ENCODE measurements around the gene POLN.
"Not testable (repeated sequence)": the region's sequence is repeated elsewhere in the genome, so short reads cannot be mapped to it uniquely, and the experiment has no call there.

POLN gene

DNA sequence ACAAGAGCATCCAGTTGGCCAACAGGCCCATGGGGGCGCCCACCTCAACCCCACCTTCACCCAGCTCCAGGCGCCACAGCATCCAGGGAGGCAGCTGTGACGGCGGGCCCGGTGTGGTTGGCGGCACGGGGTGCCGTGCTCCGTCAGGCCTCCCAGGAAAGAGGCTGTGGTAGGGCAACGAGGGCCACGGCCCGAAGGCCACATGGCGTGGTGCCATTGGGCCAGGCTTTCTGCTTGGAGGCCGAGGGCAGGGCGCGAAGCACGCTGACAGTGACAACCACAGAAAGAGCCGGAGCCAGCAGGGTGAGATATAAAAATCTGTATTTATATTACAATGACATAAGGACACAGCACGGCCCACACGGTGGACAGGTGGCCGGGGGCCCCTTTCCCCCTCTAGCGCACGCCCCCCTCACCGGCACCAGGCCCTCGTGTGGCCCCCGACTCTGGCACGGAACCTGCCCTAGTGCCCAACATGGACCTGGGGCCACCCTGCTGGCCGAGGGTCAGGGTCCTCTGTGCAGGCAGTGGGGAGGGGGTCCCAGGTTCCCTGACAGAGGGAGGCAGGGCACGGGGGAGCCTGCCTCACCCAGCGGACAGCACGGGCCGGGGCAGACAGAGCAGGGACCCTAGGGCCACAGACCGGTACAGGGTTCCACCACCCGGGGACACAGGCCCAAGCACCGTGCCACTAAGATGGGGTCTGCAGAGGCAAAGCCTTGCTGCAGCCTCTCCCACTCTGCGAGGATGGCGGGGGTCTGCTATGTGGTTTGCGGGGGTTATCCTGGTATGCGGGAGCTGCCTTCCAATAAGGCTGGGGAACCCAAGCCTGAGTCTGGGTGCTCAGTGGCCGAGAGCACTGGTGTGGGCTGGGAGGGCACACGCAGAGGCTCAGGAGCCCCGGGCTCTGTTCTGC is 5.5 kb upstream of the POLN start:
- peak; percentile 1 for DNase-seq (ENCODE audit: insufficient read length, low spot score)
- FAIRE-seq = no peak
- no peak for TF ChIP-seq POLR2A (IDR thresholded peaks at IDR 0.05; ENCODE audit: low read depth, low read length)

DNA sequence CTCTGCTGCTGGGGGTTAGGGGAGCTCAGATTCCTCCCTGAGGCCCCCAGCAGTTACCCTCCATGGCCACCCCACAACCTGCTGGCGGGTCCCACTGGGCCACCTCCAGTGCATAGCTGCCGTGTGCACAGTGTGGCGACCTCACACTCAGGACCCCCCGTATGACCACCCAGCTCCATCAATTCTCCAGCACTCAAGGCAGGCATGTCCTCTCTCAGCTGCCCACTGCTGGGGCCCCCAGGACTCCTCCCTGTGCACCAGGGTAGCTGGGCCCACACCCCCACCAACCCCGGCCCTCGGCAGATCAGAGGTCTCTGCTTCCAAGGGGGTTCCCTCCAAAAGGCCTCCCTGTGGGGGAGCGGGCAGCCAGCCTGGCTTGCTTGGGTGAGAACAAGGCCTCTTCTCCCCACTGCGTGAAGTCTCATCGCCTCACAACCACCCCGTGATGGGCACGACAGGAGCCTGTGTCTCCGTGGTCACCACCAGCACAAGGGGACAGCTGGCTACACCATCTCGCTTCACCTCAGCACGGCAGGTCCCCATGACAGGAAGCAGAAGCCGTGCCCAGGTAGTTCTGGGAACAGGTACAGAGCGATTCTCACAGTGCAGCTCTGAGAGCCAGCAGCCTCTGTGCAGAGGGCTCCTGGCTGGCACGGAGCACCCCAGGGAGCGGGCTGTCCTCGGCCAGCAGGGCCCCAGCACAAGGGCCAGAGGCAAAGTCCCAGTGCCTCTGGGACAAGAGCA is 4.6 kb upstream of the POLN start:
- DNase-seq (ENCODE audit: insufficient read length, low spot score) (peak; percentile 0), FAIRE-seq (no peak)
- no peak for TF ChIP-seq POLR2A (IDR thresholded peaks at IDR 0.05; ENCODE audit: low read depth, low read length)

DNA sequence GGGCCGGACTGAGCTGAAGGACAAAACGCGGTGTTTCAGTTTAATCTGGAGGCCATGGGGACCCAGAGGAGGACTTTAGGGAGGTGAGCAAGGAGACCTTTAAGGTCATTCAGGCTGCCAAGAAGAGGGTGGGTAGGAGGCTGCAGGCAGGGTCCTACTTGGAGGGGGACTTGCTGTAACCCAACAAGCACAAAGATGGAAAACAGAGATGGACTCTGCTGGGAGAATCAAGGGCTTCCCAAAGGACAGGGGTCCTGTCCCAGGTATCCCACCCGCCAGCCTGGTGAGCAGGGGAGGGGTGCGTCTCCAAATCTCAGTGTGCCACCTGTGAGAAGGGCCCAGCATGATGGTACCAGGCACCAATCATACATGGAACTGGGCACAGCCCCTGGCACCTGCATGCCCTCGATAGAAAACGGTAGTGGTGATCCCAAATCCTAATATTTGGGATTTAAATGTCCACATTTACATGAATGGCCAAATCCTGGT is 3.9 kb upstream of the POLN start:
- DNase-seq (ENCODE audit: insufficient read length, low spot score) (no peak), FAIRE-seq (no peak)
- no peak for TF ChIP-seq POLR2A (IDR thresholded peaks at IDR 0.05; ENCODE audit: low read depth, low read length)

DNA sequence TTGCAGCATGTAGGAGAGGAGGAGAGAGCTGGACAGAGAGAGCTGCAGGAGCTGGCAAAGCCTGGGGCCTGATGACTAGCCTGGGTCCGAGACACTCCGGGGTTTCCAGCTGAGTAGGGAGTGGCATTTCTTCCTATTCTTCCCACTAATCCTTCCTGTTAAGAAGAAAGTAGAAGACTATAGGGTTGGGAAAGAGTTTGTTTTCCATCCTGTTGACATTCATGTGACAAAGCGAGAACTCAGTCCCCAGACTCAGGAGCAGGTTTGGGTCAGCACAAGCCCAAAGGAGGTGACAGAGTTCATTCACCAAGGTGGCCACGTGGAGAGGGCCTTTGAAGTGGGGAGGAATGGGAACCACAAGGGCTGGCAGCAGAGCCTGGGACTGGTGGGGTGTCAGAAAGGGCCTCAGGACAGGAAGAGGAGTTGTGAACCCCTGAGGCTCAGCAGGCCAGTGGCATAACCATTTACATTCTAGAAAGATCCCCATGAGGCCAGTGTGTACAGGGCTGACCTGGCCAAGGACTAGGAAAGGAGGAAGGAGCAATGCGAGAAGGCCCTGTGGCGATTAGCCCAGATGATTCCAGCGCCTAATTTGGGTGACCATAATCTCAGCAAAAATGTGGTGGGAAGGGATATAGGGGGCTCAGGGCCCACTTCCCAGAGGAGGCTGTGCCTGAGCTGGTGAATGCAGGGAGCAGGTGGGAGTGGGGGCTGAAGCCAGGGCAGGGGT is 3.3 kb upstream of the POLN start:
- FAIRE-seq = no peak
- TF ChIP-seq POLR2A (IDR thresholded peaks at IDR 0.05; ENCODE audit: low read depth, low read length) = no peak
- DNase-seq (ENCODE audit: insufficient read length, low spot score) = peak; percentile 9

DNA sequence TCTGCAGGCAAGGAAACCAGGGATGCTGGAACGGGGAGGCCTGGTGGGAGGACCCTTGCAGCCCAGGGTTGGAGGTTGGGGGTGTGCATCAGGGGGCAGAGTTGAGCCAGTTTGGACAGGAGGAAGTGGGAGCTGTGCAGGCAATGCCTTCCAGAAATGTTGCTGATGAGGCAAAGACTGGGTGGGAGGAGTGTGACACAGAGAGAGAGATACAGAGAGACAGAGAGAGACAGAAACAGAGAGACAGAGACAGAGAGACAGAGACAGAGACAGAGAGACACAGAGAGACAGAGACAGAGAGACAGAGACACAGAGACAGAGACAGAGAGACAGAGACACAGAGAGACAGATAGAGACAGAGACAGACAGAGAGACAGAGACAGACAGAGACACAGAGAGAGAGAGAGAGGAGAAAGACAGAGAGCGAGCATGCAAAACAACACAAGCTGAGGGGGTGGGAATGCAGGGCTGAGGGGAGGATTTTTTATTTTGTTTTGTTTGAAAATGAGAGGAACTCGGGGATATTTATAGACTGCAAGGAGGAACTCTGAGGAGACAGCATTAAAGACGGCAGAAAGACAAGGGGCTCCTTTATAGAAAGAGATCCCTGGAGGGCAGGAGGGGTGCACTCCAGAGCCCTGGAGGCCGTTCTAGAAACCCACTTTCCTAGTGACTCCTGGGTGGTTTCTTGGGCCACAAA is 1.9 kb upstream of the POLN start:
- TF ChIP-seq POLR2A (IDR thresholded peaks at IDR 0.05; ENCODE audit: low read depth, low read length) = no peak
- no peak for FAIRE-seq
- peak; percentile 9 for DNase-seq (ENCODE audit: insufficient read length, low spot score)

DNA sequence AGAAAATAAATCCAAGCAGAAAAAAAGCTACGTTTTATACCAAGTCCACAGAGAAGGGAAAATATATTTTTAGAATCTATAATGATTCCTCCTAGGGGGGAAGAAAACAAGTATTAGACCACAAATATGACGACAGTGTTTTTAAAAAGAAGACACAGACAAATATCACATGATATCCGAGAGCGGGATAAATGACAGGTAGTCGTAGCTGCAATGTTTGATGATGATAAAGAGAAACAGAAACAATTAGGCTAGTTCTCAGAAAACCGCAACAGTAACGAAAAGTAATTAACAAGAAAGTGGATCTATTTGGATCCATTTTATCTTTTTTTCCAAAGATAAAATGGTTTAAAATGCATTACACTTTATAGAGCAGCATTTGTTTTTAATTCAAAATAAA is 918 bp downstream of the POLN start:
- no peak for FAIRE-seq

DNA sequence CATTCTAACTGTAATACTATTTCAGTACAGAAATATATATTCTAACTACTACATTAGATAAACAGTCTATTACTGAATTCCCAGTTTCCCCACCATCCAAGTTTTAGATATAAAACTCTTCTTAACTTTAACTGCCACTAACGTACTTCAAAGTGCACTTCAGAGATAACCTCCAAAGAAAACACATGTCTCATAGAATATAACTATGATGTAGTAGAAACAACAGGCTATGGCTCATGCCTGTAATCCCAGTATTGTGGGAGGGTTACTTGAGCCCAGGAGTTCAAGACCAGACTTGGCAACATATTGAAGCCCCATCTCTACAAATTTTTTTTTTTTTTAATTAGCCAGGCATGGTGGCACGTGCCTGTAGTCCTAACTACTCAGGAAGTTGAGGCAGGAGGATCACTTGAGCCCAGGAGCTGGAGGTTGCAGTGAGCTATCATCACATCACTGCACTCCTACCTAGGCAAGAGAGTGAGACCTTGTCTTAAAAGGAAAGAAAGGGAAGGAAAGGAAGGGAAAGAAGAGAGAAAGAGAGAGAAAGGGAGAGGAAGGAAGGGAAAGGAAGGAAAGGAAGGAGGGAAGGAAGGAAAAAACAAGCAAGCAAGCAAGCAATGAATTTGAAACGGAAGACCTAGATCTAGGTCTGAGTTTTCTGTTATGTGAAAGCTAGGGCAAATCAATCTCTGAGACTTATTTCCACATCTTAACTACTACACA is 4.8 kb downstream of the POLN start:
- FAIRE-seq = no peak

More for the DNA sequence above, 918 bp downstream of the POLN start:
- no peak for DNase-seq (ENCODE audit: insufficient read length, low spot score)
- TF ChIP-seq POLR2A (IDR thresholded peaks at IDR 0.05; ENCODE audit: low read depth, low read length) = no peak

DNA sequence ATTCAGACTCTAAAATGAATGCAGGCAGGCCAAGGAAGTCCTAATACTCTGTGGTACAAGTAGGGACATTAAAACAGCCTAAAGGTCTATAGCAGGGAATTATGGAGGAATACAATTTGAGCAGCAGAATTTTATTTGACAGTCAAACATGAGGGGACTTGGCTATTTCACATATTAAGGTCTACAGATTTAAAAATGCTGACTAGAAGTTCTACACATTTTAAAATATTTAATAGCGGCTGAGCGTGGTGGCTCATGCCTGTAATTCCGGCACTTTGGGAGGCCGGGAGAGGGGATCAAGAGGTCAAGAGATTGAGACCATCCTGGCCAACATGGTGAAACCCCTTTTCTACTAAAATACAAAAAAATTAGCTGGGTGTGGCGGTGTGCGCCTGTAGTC is 10.8 kb downstream of the POLN start:
- no peak for FAIRE-seq
- TF ChIP-seq POLR2A (IDR thresholded peaks at IDR 0.05; ENCODE audit: low read depth, low read length) = no peak
- DNase-seq (ENCODE audit: insufficient read length, low spot score) = no peak

More for the DNA sequence above, 4.8 kb downstream of the POLN start:
- DNase-seq (ENCODE audit: insufficient read length, low spot score) = no peak
- no peak for TF ChIP-seq POLR2A (IDR thresholded peaks at IDR 0.05; ENCODE audit: low read depth, low read length)

DNA sequence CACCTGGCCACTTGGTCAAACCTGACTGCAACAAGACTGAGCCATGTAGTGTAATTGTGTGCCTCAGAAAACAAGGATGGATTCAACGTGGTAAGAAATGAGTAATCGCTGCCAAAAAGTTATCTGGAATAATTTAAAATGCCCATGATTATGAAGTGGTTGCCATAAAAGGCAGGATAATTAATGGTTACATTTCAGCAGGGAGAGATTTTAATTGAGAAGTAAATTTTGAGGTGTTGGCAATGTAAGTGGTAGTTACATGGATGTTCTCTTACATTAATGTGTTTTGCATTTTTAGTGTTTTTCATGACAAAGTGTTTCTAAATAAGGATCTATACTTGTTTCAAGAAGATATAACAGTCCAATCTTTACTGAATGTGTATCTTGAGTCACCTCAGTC is 15.7 kb downstream of the POLN start:
- no peak for FAIRE-seq
- TF ChIP-seq POLR2A (IDR thresholded peaks at IDR 0.05; ENCODE audit: low read depth, low read length) = no peak

DNA sequence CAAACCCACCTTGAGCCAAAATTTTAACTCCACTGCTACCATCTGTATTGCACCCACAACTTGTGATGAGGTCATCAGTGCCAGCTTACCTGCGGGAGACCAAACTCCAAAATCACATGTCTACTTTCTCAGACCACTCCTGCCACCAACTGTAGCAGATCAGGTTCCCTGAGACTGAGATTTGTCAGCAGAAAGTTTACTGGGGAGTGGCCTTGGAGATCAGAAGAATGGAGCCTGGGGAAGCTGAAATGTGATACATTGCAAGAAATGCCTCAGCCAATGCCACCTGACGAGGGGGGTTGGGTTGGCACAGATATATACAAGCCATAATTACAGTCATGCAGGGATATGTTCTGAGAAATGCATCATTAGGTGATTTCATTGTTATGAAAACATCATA is 19.1 kb downstream of the POLN start:
- FAIRE-seq = no peak
- DNase-seq (ENCODE audit: insufficient read length, low spot score) = no peak
- TF ChIP-seq POLR2A (IDR thresholded peaks at IDR 0.05; ENCODE audit: low read depth, low read length) = no peak

More for the DNA sequence above, 15.7 kb downstream of the POLN start:
- no peak for DNase-seq (ENCODE audit: insufficient read length, low spot score)

DNA sequence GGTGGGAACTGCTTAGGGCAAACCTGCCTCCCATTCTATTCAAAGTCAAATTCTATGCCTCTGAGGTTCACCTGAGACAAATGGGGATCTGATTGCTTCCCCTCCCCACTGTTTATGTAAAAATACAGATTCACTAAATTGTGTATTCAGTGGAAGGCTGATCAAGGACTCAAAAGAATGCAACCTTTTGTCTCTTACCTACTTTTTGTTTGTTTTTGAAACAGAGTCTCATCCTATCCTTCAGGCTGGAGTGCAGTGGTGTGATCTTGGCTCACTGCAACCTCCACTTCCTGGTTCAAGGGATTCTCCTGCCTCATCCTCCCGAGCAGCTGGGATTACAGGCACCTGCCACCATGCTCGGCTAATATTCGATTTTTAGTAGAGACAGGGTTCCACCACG is 20.5 kb downstream of the POLN start:
- not testable (repeated sequence) for DNase-seq (ENCODE audit: insufficient read length, low spot score); FAIRE-seq

DNA sequence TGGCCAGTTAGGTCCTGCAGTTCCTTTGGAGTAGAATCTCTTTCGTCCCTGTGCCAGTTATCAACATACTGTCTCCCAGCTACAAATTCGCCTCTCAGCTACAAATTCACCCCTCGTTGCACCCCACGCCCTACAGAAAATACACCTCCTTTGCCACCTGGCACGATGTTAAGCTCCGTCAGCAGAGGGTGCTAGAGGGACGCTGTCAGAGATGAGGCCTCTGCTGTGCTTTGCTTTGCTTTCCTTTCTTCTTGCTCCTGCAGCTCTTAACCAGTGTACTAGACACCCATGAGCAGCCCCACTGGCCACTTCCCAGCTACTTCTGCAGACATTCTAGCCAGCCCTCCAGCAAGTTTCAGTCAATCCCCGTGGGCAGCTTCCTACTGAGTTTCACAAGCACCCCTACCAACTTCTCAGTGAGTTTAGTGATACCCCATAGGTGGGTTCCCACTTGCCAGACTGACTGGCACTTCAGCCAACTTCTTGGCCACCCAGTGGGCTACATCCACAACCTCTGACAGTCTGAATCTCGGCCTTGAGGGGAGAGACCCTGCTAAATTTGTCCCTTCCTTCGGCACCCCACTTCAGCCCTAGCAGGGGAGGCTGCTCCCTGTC is 21.8 kb downstream of the POLN start:
- TF ChIP-seq POLR2A (IDR thresholded peaks at IDR 0.05; ENCODE audit: low read depth, low read length) = no peak
- FAIRE-seq (no peak), DNase-seq (ENCODE audit: insufficient read length, low spot score) (peak; percentile 20)

Measured in H54 (cell line).